GM12878 (cell line): ENCODE measurements around the gene SUPT6H. TPM values are rescaled to one million over a fixed set of nuclear protein-coding genes. Genes with fewer than 3 reads are reported as not detected.

Experiments
- ATAC-seq: fragments of 200-7000 bp; cut with Tn5 transposase; 3 replicates; pipeline ENCODE4 v1.9.1; 2020; ENCODE audit warnings: mild to moderate bottlenecking, moderate library complexity
- BruUV-seq: library from RNA; stranded (reverse); fragments of 400-500 nt; replicated peaks from 2 replicates; lab custom pipeline; 2021; lab: Mats Ljungman, UMichigan
- CTCF ChIA-PET: fragments of 300-600 bp; sonication (Branson Sonifier 250); formaldehyde crosslinking; extraction: SDS; loops from one replicate; lab custom pipeline; 2021; ENCODE audit warnings: inconsistent platforms; lab: Yijun Ruan, JAX
- POLR2A ChIA-PET: fragments of 350-600 bp; formaldehyde crosslinking; extraction: SDS; loops from one replicate; lab custom pipeline; 2021; ENCODE audit warnings: inconsistent platforms; lab: Charles Lee
- RAD21 ChIA-PET: fragments of 300-600 bp; sonication (Branson Sonifier 250); formaldehyde crosslinking; loops from one replicate; lab custom pipeline; 2023; ENCODE audit warnings: antibody characterized with exemption; ENCODE audit not compliant: unreplicated experiment; lab: Charles Lee
- SMC1A ChIA-PET: fragments of 300-600 bp; sonication (Branson Sonifier 250); formaldehyde crosslinking; loops from one replicate; lab custom pipeline; 2023; ENCODE audit not compliant: unreplicated experiment, uncharacterized antibody; lab: Charles Lee
- DNase-seq: peaks from one replicate; pipeline ENCODE4 v3.0.0-alpha.2; 2011; ENCODE audit warnings: low read depth, low spot score
- FAIRE-seq: peaks from 3 replicates; lab custom pipeline; 2011; peaks lifted over from hg19 to GRCh38; lab: Jason Lieb, UNC
- H2AFZ ChIP-seq: 2 replicates; pipeline ENCODE4 v1.6.0; 2011; ENCODE audit warnings: low read depth, low read length, control low read depth; ENCODE audit not compliant: control insufficient read depth
- H3K27ac ChIP-seq: 2 replicates; pipeline ENCODE4 v1.5.1; 2011; ENCODE audit warnings: control low read depth; ENCODE audit not compliant: control insufficient read depth, insufficient read depth
- H3K27me3 ChIP-seq, 2 experiments: replicated peaks in 1 of 2; 2 replicates each; pipeline versions ENCODE4 v1.6.0 to v1.6.1; 2011; ENCODE audit warnings: low read length in 1 of 2; ENCODE audit not compliant: control insufficient read depth in 2 of 2, insufficient read depth in 2 of 2
- H3K36me3 ChIP-seq, 2 experiments: 2 replicates each; pipeline ENCODE4 v1.5.1; 2011; ENCODE audit warnings: low read length in 1 of 2; ENCODE audit not compliant: control insufficient read depth in 2 of 2, insufficient read depth in 2 of 2
- H3K4me1 ChIP-seq: 2 replicates; pipeline ENCODE4 v1.6.1; 2011; ENCODE audit warnings: mild to moderate bottlenecking, low read length, moderate library complexity, mixed read lengths; ENCODE audit not compliant: control insufficient read depth, insufficient read depth
- H3K4me2 ChIP-seq: 2 replicates; pipeline ENCODE4 v1.6.0; 2011; ENCODE audit warnings: control low read depth; ENCODE audit not compliant: control insufficient read depth, insufficient read depth
- H3K4me3 ChIP-seq: fragments of 200-600 bp; sonication (generic); 2 replicates; pipeline ENCODE4 v1.5.1; 2016
- H3K79me2 ChIP-seq: 2 replicates; pipeline ENCODE4 v1.6.0; 2011; ENCODE audit warnings: low read length; ENCODE audit not compliant: control insufficient read depth, insufficient read depth
- H3K9ac ChIP-seq: 2 replicates; pipeline ENCODE4 v1.8.0; 2011; ENCODE audit warnings: low read length, control low read depth, mixed read lengths; ENCODE audit not compliant: control insufficient read depth, insufficient read depth
- H3K9me3 ChIP-seq: replicated peaks from 3 replicates; pipeline ENCODE4 v1.5.1; 2011; ENCODE audit warnings: mild to moderate bottlenecking, low read length; ENCODE audit not compliant: control insufficient read depth, insufficient read depth
- H4K20me1 ChIP-seq: 2 replicates; pipeline ENCODE4 v1.6.0; 2011; ENCODE audit not compliant: control insufficient read depth, insufficient read depth
- BHLHE40 ChIP-seq, 2 experiments: fragments of 450-650 bp in 1 of 2; IDR thresholded peaks; 2 replicates each; pipeline ENCODE4 v1.6.1; 2011 to 2017; ENCODE audit warnings: low read depth in 2 of 2, borderline replicate concordance in 1 of 2, improper control_type of control experiment in 1 of 2, low read length in 1 of 2, mild to moderate bottlenecking in 1 of 2
- CEBPZ ChIP-seq: fragments of 150-350 bp; IDR thresholded peaks from 2 replicates; pipeline ENCODE4 v1.6.1; 2016; ENCODE audit warnings: low read depth, low read length
- IRF4 ChIP-seq: IDR thresholded peaks from 2 replicates; pipeline ENCODE4 v1.6.1; 2011; ENCODE audit warnings: low read depth, low read length
- IRF5 ChIP-seq: fragments of 450-650 bp; IDR thresholded peaks from 2 replicates; pipeline ENCODE4 v1.6.1; 2017; ENCODE audit warnings: borderline replicate concordance
- POLR2A ChIP-seq: IDR thresholded peaks from 2 replicates; pipeline ENCODE4 v1.6.1; 2011; ENCODE audit warnings: low read depth, mild to moderate bottlenecking, low read length
- PRDM15 ChIP-seq: fragments of 450-650 bp; formaldehyde crosslinking; IDR thresholded peaks from 2 replicates; pipeline ENCODE4 v1.4.0; 2020; ENCODE audit warnings: mild to moderate bottlenecking, moderate library complexity
- RAD21 ChIP-seq: IDR thresholded peaks from 2 replicates; pipeline ENCODE4 v1.6.1; 2011; ENCODE audit warnings: mild to moderate bottlenecking, low read depth, low read length, moderate library complexity; ENCODE audit not compliant: insufficient read depth
- SIN3A ChIP-seq: IDR thresholded peaks from 2 replicates; pipeline ENCODE4 v1.6.1; 2012; ENCODE audit warnings: low read depth, low read length, improper control_type of control experiment
- SREBF2 ChIP-seq: IDR thresholded peaks from 2 replicates; pipeline ENCODE4 v1.6.1; 2012; ENCODE audit warnings: mild to moderate bottlenecking, low read length
- SUZ12 ChIP-seq: fragments of 200-600 bp; sonication (generic); IDR thresholded peaks from one replicate; pipeline ENCODE4 v1.6.1; 2018; ENCODE audit warnings: antibody characterized with exemption, mild to moderate bottlenecking; ENCODE audit not compliant: unreplicated experiment
- WGBS: methylation state at CpG from one replicate; pipeline ENCODE4 v1.1.6; 2016; ENCODE audit warnings: low lambda C conversion rate; ENCODE audit not compliant: insufficient replicate concordance, insufficient coverage; ENCODE audit errors: missing lambda C conversion rate; 5-methylcytosine and 5-hydroxymethylcytosine counted together
- in situ Hi-C: fragments of 300-500 bp; cut with MboI; formaldehyde crosslinking; loops from 9 replicates; pipeline ENCODE4 v1.14.3; 2018; ENCODE audit warnings: mixed read lengths
- intact Hi-C: fragments of 100-400 bp; cut with micrococcal nuclease; formaldehyde crosslinking; loops from one replicate; pipeline ENCODE4 v1.14.2; 2022; ENCODE audit not compliant: unreplicated experiment
- polyA plus RNA-seq, 11 experiments: library from polyadenylated mRNA; depleted of rRNA in 4 of 11; unstranded in 6 of 11; stranded (reverse) in 5 of 11; fragments of >200 nt; fragmentation: Nextera tagmentation in 4 of 11; fragmentation: Illumina TruSeq in 1 of 11; extraction: Ambion mirVana in 4 of 11; extraction: Trizol in 1 of 11; gene quantifications; 1 replicate in 1 of 11; 2 replicates in 10 of 11; pipeline versions ENCODE4 v1.2.1 to v1.2.3, GENCODE V29; 2011 to 2016; ENCODE audit warnings: inconsistent platforms in 2 of 11, missing spikeins in 2 of 11, low read depth in 1 of 11
- total RNA-seq, 4 experiments: library from RNA; depleted of rRNA in 3 of 4; stranded (reverse); fragments of >200 nt in 3 of 4; fragmentation: Illumina TruSeq in 1 of 4; extraction: Trizol in 1 of 4; gene quantifications; 2 replicates each; pipeline versions ENCODE4 v1.2.1 to v1.2.3, GENCODE V29; 2013 to 2021
- TF ChIP-seq, protein P1 (sequence below): IDR thresholded peaks from 2 replicates; pipeline ENCODE4 v1.6.1; 2012; ENCODE audit warnings: low read depth, low read length, improper control_type of control experiment

The SUPT6H gene
- total and polyA plus RNA-seq, 10 of the 15 experiments (the other 5 are each of a cell fraction or from before 2014, with no cell fraction given), result 1.7 to 58.8 (median 37.7) TPM

DNA sequence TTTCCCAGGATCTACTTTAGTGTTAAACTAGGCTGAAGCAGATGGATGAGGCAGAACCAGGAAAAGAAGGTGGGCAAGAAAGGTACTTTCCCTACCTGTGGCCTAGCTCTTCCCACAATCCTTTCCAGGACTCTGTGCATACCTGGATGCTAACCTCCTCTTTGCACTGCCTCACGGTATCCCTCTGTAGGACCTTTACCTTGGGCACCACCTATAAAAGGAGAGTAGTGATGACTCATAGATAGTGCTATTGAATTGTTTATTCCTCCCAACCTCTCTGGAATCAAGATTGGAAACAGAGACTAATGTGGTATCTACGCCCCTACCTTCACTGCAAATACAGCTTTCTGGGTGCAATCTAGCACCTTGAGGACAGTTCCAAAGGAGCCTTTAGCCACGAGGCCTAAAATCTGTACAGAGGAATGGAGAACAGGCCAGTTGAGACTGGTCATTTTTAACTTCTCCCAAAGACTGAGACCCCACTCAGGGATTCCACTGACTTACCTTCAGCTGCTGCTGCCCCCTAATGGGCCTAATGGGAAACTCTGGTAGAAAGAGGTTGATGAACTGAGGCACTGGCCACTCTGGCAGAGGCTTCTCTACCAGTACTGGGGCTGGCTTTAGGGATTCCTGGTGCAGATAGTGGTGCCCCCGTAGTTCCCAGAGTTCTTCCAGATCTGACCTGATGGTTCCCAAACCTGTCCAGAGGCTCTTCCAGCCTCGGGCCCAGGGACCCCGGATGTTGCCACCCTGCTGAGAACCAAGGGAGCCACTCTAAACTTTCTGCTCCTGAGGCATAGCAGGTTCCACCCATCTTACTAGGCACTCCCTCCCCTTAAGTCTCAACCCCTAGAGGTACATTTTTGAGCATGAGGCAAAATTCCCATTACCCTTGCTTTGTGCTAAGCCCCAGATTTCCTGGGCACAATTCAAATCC lies 48.8 kb upstream of the SUPT6H start:
- no peak overlapping the region for H3K4me3 ChIP-seq
- intact Hi-C loops, result loop anchor here (1.0 kb wide), 1 partner anchor 65 kb away; no protein-coding TSS in a partner anchor
- FAIRE-seq (no peak), DNase-seq (no peak), ATAC-seq (peak; percentile 87)
- H2AFZ ChIP-seq, result no peak overlapping the region
- no peaks in the 10 kb centered on the region for H3K9me3 ChIP-seq
- in situ Hi-C loops, result no loop called here
- H3K27ac ChIP-seq, result no peak overlapping the region; the same call in 1 of the 2 replicates
- no peak overlapping the region for H3K9ac ChIP-seq
- H4K20me1 ChIP-seq, result no peaks in the 10 kb centered on the region
- H3K27me3 ChIP-seq, result no peaks in the 10 kb centered on the region
- ChIA-PET SMC1A (interaction anchor here (1.0 to 2.8 kb wide), 7 partner anchors 7 to 116 kb away, joined by 3 to 18 read pairs (median 5); partner anchors contain the start of gene PIGS), POLR2A (interaction anchor here (0.8 to 2.2 kb wide), 6 partner anchors 13 to 64 kb away, joined by 3 to 12 read pairs (median 4); partner anchors contain the start of gene ALDOC), CTCF (interaction anchor here (0.5 to 8.2 kb wide), 19 partner anchors 9 to 120 kb away, joined by 3 to 88 read pairs (median 6); partner anchors contain the start of genes ALDOC, BLTP2, SPAG5 and UNC119), RAD21 (interaction anchor here (0.9 to 3.2 kb wide), 8 partner anchors 14 to 118 kb away, joined by 3 to 24 read pairs (median 8); partner anchors contain the start of genes ALDOC and PIGS)
- H3K4me1 ChIP-seq, result no peaks in the 10 kb centered on the region; the same call in none of the 2 replicates
- no TSS peak for BruUV-seq
- H3K4me2 ChIP-seq, result no peak overlapping the region
- 80% methylated on average over 6 of the region's 6 CpGs for WGBS
- H3K79me2 ChIP-seq, result no peaks in the 10 kb centered on the region
- peaks cover 32 to 51% of the 10 kb centered on the region in 2 experiments for H3K36me3 ChIP-seq
- TF ChIP-seq SREBF2, result no peak
- TF ChIP-seq SUZ12, result no peak
- no peak for TF ChIP-seq CEBPZ
- TF ChIP-seq SIN3A, result no peak
- TF ChIP-seq, protein P1, sequence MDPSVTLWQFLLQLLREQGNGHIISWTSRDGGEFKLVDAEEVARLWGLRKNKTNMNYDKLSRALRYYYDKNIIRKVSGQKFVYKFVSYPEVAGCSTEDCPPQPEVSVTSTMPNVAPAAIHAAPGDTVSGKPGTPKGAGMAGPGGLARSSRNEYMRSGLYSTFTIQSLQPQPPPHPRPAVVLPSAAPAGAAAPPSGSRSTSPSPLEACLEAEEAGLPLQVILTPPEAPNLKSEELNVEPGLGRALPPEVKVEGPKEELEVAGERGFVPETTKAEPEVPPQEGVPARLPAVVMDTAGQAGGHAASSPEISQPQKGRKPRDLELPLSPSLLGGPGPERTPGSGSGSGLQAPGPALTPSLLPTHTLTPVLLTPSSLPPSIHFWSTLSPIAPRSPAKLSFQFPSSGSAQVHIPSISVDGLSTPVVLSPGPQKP, result no peak
- no peak for TF ChIP-seq PRDM15 (CRISPR knock-in tag)
- TF ChIP-seq RAD21, result peak; percentile 69
- no peak for TF ChIP-seq IRF5
- TF ChIP-seq IRF4, result no peak
- TF ChIP-seq BHLHE40 (IDR thresholded peaks at IDR 0.05; ENCODE audit: borderline replicate concordance in 1 of 2, low read depth in 2 of 2, low read length in 1 of 2), result no peak
- TF ChIP-seq POLR2A, result 0 out of 2 replicates have a peak, but pooled peaks have one; percentile 5
